D721Med (cell line): ENCODE measurements around the gene RBP2.

Source experiments
- DNase-seq: peaks from one replicate; pipeline ENCODE4 v3.0.0; 2011; ENCODE audit warnings: low spot score; ENCODE audit not compliant: insufficient read length
- FAIRE-seq: peaks from 2 replicates; lab custom pipeline; 2011; peaks lifted over from hg19 to GRCh38; lab: Jason Lieb, UNC
- CTCF ChIP-seq: IDR thresholded peaks from 2 replicates; pipeline ENCODE4 v1.5.1; 2012; ENCODE audit warnings: mild to moderate bottlenecking, control low read depth; ENCODE audit not compliant: insufficient read depth; ENCODE audit errors: missing control alignments

RBP2 gene

GRCh38 chr3:139506766-139507165 is 30.4 kb upstream of the RBP2 start:
- DNase-seq = no peak
- no peak for FAIRE-seq
- TF ChIP-seq CTCF = no peak

- TF ChIP-seq CTCF = no peak
- DNase-seq (no peak), FAIRE-seq (no peak)
Measured at GRCh38 chr3:139505829-139506386, 29.6 kb upstream of the RBP2 start.

- no peak for TF ChIP-seq CTCF
- FAIRE-seq = no peak
- DNase-seq = no peak
Measured at GRCh38 chr3:139499536-139499935, 23.2 kb upstream of the RBP2 start.

- TF ChIP-seq CTCF = no peak
- DNase-seq = no peak
- no peak for FAIRE-seq
Measured at GRCh38 chr3:139493826-139494385, 17.6 kb upstream of the RBP2 start.

- TF ChIP-seq CTCF = no peak
- FAIRE-seq = no peak
- DNase-seq = no peak
Measured at GRCh38 chr3:139491966-139492365, 15.7 kb upstream of the RBP2 start.

GRCh38 chr3:139491027-139491700 is 14.8 kb upstream of the RBP2 start:
- no peak for TF ChIP-seq CTCF
- FAIRE-seq (no peak), DNase-seq (no peak)

GRCh38 chr3:139482206-139482605 is 5.9 kb upstream of the RBP2 start:
- DNase-seq (no peak), FAIRE-seq (no peak)
- no peak for TF ChIP-seq CTCF
